Hematopoietic multipotent progenitor cell treated with erythropoietin and hydrocortisone succinate and interleukin-3 and kit ligand, for 17 days (in vitro differentiated cells): ENCODE measurements around the gene CACNA1H.

Experiments
- DNase-seq: peaks from one replicate; pipeline ENCODE4 v3.0.0-alpha.2; 2015; ENCODE audit warnings: low spot score

CACNA1H gene

DNA sequence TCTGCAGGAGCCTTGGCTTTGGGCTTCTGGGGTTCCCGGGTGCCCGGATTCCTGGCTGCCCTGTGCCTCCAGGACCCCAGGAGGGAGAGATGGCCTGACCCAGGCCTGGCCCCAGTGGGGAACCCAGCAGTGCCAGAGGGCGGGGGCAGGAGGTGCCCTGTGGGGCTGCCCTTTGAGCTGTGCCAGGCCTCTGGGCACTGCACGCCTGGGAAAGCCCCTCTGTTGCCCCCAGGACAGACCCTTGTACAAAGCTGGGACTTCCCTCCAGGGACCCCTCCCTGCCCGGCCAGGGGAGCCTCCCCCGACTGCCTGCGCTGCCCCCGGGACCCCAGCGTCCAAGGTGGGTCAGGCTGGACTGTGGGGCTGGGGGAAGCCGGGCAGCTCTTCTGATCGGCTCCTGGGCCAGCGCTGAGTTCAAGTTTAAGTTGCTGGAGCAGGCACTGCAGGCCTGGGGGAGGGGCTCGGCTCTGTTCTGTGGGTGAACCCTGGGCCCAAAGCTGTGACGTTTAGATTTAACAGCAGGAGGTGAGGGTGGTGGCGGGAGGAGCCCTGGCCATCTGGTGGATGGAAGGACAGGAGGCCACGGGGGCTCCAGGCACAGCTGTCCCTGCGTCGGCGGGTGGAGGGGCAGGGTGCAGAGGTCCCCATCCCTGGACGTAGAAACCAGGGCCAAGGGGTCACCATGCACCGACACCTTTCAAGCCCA lies 29.2 kb upstream of the CACNA1H start:
- no peak for DNase-seq

DNA sequence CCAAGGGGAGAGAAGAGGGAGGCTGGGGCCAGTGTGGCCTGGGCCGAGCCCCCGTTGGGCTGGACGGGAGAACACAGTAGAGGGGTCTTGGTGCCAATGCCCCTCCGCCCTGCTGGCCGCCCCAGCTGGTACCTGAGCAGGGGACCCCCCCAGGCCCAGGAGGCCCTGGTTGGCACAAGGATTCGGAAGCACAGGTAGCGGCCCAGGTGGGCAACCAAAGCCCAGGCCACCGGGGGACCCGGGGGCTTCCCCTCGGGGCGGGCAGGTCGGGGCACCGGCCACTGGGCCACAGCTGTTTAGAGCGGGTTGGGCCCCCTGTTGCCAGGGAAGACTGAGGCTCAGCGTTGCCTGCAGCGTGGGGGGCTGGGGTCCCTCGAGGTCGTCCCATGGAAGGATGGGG lies 28.6 kb upstream of the CACNA1H start:
- no peak for DNase-seq

DNA sequence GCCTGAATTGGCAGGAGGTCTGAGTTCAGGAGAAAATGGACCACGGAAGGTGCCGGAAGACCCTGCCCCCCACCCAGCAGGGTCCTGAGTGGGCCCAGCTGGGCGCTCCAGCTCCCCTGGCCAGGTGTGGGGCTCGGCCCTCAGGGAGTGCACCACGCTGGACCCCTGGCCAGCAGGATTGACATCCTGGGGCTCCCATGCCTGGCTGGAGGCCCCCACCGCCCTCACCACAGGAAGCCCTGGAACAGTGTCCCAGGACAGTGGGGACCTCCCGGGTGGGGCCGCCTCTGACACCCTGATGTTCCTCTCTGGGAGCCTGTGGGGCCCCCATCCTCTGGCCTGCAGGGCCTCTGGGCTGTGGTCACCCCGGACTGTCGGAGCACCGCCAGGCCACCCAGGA lies 28.1 kb upstream of the CACNA1H start:
- DNase-seq = no peak

GRCh38 chr16:1125471-1125870 lies 27.4 kb upstream of the CACNA1H start:
- DNase-seq = no peak

DNA sequence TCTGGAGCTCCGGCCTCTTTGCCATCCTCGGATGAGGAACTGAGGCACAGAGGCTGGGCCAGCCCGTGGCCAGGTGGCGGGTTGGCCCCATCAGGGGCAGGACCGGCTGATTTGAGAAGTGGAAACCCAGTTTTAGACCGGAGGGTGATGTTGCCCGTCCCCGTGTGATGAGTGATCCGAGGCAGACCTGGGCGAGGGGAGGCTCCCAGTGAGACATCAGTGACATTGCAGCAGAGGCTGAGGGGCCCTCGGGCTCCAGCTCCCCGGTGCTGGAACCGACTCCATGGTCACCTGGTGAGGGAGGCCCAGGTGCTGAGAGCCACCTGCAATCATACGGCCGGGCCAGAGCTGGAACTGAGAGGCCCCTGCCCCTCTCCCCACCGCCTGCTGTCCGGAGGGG lies 26.9 kb upstream of the CACNA1H start:
- no peak for DNase-seq

- DNase-seq = no peak
Measured at GRCh38 chr16:1126586-1126985, 26.3 kb upstream of the CACNA1H start.

- no peak for DNase-seq
Measured at GRCh38 chr16:1127101-1127500, 25.8 kb upstream of the CACNA1H start.

- no peak for DNase-seq
Measured at GRCh38 chr16:1127971-1128715, 24.8 kb upstream of the CACNA1H start.

DNA sequence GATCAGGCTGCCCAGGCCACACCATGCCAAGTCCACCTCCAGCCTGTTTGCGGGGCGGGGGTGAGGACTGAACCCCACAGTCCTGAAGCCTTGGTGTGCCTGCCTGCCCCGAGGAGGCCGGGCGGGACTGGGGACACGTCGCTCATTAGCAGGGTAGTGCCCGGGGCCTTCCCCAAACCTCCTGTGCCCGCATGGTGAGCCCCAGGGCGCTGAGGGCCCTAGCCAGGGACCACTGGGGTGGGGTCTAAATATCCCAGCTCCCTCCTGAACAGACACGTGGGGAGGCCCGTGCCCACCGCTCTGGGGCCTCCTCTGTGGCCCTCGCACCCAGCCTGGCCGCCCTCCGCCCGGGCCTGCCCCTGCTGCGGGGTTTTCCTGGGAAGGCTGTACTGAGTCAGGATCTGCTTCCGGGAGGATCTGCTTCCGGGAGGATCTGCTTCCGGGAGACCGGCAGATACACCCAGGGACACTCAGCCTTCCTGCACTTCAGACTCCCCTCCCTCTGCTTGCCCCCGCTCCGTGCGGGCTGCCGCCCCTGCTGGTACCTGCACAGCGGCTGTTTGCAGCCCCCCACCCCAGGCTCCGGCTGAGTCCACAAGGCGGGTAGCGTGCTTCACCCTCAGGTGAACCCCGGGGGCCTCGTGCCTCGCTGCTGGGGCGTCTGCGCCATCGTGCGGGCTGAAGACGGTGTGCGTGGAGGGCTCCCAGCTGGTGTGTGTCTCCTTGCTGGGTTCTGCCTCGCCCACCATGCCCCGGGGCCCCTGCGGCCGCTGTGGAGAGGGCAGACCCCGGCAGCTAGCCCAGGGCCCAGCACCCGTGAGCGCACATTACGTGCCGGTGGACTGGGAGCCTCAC lies 23.6 kb upstream of the CACNA1H start:
- no peak for DNase-seq

- no peak for DNase-seq
Measured at GRCh38 chr16:1130382-1130781, 22.5 kb upstream of the CACNA1H start.

DNA sequence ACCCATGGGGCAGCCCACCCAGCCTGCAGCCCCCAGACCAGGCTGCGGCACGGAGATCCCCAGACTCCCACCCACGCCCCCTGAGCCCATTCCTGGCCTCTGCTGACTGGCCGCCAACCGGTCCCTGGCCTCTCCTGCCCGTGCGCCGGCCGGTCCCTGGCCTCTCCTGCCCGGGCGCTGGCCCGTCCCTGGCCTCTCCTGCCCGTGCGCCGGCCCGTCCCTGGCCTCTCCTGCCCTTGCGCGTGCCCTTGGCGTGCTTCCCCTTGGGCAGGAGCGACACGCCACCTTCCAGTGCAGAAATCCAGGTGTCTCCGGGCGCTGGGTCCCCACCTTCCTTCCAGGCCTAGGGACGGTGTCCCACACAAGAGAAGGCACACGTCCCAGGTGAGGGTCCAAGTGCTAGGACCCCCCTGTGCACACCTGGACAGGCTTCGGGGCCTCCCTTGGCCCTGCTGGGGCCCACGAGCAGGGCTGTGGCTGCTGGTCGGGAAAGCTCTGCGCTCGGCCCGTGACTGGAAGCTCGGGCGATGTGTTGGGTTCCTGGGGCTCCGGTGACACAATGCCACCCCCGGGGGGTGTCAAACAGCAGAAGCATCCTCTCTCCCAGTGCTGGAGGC lies 21.4 kb upstream of the CACNA1H start:
- no peak for DNase-seq

- DNase-seq = no peak
Measured at GRCh38 chr16:1132431-1132830, 20.5 kb upstream of the CACNA1H start.

- DNase-seq = no peak
Measured at GRCh38 chr16:1133271-1133670, 19.6 kb upstream of the CACNA1H start.

GRCh38 chr16:1133810-1134520 lies 18.9 kb upstream of the CACNA1H start:
- DNase-seq = no peak

DNA sequence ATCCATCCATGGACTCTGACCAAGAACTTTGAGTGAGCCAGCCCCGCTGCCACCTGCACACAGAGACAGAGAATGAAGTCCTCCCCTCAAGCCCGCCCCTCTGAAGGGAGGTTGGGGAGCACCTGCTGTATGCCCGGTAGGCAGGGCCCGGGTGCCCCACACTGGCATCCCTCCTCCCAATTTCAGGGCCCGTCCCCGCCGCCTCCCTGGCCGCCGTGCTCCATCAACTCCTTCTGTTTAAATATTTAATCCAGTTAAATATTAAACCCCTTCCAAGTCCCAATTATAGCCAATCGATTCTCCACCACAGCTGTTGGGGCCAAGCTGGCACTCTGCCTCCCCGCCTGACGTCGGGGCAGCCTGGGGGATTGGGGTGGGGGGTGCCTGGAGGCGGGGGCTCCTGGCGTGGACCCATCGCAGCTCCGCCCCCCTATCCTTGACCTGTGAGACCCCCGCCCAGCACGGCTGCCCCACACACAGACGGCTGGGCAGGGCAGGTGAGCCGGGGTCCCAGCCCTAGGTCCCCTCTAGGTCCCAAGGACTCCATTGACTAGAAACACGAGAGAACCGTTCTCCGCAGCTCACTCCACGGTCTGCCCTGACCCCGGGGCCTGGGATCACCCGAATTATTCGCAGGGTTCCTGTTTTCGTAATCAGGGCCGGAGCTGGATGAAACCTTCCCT lies 18.0 kb upstream of the CACNA1H start:
- DNase-seq = no peak

DNA sequence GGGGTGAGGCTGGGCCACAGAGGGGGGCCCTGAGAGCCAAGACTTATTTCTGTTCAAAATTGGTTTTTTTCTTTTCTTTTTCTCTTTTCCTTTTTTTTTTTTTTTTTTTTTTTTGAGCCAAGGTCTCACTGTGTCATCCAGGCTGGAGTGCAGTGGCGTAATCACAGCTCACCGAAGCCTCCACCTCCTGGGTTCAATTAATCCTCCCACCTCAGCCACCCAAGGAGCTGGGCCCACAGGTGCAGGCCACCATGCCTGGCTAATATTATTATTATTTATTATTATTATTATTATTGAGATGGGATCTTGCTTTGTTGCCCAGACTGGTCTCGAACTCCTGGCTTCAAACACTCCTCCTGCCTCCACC lies 17.5 kb upstream of the CACNA1H start:
- DNase-seq = no peak

- DNase-seq = no peak
Measured at GRCh38 chr16:1137604-1138003, 15.3 kb upstream of the CACNA1H start.

DNA sequence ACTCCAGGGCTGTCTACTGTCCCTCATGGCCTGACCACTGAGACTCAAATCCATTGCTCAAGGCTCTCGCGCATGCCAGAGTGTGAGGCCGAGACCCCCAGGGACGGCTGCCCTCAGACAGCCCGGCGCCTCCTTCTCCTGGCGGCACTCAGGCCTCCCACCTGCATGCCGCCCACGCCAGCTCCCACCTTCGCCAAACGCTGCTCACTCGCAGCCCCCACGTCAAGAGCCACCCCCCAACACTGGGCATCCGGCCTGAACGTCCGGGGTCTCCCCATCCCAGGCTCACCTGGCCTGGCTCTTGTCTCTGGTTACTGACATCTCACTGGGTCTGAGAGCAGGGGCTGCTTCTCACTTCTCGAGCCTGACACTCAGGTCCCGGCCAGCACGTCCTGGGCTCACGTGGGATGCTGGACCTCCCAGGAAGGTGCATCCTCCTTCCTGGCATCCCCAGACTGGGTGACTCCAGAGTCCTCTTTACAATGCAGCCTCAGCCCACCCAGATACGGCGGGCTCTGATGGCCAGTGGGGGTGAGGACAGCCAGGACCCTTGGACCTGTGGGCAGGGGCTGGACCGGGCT lies 12.2 kb upstream of the CACNA1H start:
- no peak for DNase-seq

DNA sequence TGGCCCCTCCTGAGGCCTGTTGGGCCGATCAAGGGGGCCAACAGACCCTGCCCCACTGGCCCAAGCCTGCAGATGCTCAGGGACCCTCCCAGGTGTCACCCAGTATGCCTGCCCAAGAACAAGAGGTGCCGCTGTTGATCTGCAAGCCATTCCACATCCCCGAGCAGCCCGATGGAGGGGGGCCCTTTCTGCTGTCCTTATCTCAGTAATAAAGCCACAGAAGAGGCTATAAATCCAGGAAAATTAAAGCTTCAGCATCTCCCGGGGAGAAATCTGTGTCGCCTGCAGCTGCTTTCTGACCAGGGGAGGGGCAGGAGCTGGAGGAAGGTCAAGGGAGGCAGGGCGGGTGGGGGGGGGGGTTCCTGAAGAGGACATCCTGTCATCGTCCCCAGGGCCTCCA lies 11.7 kb upstream of the CACNA1H start:
- DNase-seq = no peak

DNA sequence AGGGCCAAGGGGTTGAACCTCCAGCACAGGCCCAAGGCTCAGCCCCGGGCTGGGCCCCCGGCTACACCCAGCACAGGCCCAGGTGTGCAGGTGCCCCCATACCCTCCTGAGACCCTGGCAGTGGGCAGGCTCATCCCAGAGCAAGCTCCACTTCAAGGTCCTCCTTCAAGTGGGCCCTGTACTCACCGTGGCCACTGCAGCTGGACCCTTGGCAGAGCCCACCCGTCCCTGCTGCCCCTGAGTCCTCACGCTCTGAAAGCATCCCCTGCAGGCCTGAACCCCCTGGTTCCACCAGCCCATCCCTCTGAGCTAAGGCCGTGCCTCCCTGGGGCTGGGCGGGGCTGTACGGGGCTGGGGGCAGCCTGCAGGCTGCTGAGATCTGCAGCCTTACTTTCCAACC lies 11.2 kb upstream of the CACNA1H start:
- no peak for DNase-seq

DNA sequence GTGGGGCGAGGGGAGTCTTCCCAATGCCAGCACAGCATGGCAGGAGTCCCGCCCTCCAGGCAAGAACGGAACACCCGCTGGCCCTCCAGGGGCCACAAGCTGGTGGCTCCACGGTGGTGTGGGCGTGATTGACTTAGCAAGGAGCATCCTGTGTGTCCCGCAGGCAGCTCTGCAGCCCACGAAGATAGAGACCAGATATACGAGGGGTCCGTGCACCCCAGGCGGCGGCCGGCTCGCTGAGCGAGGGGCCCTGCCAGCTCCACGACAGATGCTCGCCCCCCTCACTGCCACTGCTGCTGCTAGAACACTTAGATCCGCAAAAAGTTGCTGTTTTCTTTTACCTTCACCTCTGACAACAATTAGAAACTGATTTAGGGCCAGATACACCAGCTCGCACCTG lies 10.0 kb upstream of the CACNA1H start:
- DNase-seq = no peak
